PC-9 (cell line): ENCODE data around the gene BRINP2. TPM values are rescaled to one million over a fixed set of nuclear protein-coding genes. Genes with fewer than 3 reads are reported as not detected.

Source experiments
- BruUV-seq: library from RNA; stranded (reverse); fragments of 400-500 nt; replicated peaks from 2 replicates; lab custom pipeline; 2021; lab: Mats Ljungman, UMichigan
- CTCF ChIA-PET: fragments of 300-600 bp; sonication (Branson Sonifier 250); formaldehyde crosslinking; loops from one replicate; lab custom pipeline; 2022; ENCODE audit warnings: antibody characterized with exemption; lab: Charles Lee
- POLR2A ChIA-PET: fragments of 300-600 bp; sonication (Branson Sonifier 250); formaldehyde crosslinking; loops from one replicate; lab custom pipeline; 2022; ENCODE audit warnings: antibody characterized with exemption; ENCODE audit not compliant: unreplicated experiment; lab: Charles Lee
- DNase-seq, 2 experiments: peaks; one replicate each; pipeline versions ENCODE4 v3.0.0 to v3.0.0-alpha.2; 2015 to 2022; ENCODE audit warnings: mixed read lengths in 1 of 2
- H2AFZ ChIP-seq: fragments of 200-600 bp; sonication (generic); 2 replicates; pipeline ENCODE4 v1.8.1; 2017; ENCODE audit warnings: antibody characterized with exemption
- H3F3A ChIP-seq: fragments of 200-600 bp; sonication (generic); 2 replicates; pipeline ENCODE4 v1.8.1; 2017; ENCODE audit warnings: antibody characterized with exemption, mild to moderate bottlenecking, low read depth; ENCODE audit not compliant: insufficient read depth
- H3K27ac ChIP-seq: fragments of 200-600 bp; sonication (generic); 2 replicates; pipeline ENCODE4 v1.6.1; 2016; ENCODE audit warnings: mixed run types
- H3K27me3 ChIP-seq: fragments of 200-600 bp; sonication (generic); 2 replicates; pipeline ENCODE4 v1.6.1; 2016; ENCODE audit warnings: low read depth, mixed run types; ENCODE audit not compliant: insufficient read depth
- H3K36me3 ChIP-seq: fragments of 200-600 bp; sonication (generic); 2 replicates; pipeline ENCODE4 v1.6.1; 2016; ENCODE audit warnings: low read depth, mixed run types
- H3K4me1 ChIP-seq: fragments of 200-600 bp; sonication (generic); replicated peaks from 2 replicates; pipeline ENCODE4 v1.6.1; 2016; ENCODE audit warnings: mixed run types; ENCODE audit not compliant: insufficient read depth
- H3K4me2 ChIP-seq: fragments of 200-600 bp; sonication (generic); 2 replicates; pipeline ENCODE4 v1.6.1; 2017; ENCODE audit warnings: mixed run types
- H3K4me3 ChIP-seq: fragments of 200-600 bp; sonication (generic); 2 replicates; pipeline ENCODE4 v1.6.1; 2016; ENCODE audit warnings: mixed run types
- H3K79me2 ChIP-seq: fragments of 200-600 bp; sonication (generic); 2 replicates; pipeline ENCODE4 v1.6.1; 2017; ENCODE audit warnings: low read depth, mixed run types
- H3K9me2 ChIP-seq: fragments of 200-600 bp; sonication (generic); 2 replicates; pipeline ENCODE4 v1.8.1; 2017; ENCODE audit warnings: mild to moderate bottlenecking; ENCODE audit not compliant: insufficient read depth
- H3K9me3 ChIP-seq: fragments of 200-600 bp; sonication (generic); 2 replicates; pipeline ENCODE4 v1.8.1; 2016; ENCODE audit warnings: low read depth; ENCODE audit not compliant: insufficient read depth
- H4K20me1 ChIP-seq: fragments of 200-600 bp; sonication (generic); 2 replicates; pipeline ENCODE4 v1.8.1; 2017; ENCODE audit not compliant: insufficient read depth
- CTCF ChIP-seq: fragments of 200-600 bp; sonication (generic); conservative IDR thresholded peaks from 2 replicates; pipeline ENCODE4 v1.6.1; 2017; ENCODE audit warnings: mixed run types, antibody characterized with exemption, mild to moderate bottlenecking, moderate library complexity
- EZH2 ChIP-seq: fragments of 200-600 bp; sonication (generic); IDR thresholded peaks from 2 replicates; pipeline ENCODE4 v1.8.0; 2017; ENCODE audit warnings: antibody characterized with exemption, low read depth
- intact Hi-C: fragments of 100-400 bp; cut with micrococcal nuclease; formaldehyde crosslinking; loops from one replicate; pipeline ENCODE4 v1.10.0; 2022; ENCODE audit not compliant: unreplicated experiment
- total RNA-seq: library from RNA; stranded (reverse); gene quantifications from 2 replicates; pipeline ENCODE4 v1.2.3, GENCODE V29; 2021

The BRINP2 gene
- total RNA-seq, 1 experiment from 2014 or later, result not detected

DNA sequence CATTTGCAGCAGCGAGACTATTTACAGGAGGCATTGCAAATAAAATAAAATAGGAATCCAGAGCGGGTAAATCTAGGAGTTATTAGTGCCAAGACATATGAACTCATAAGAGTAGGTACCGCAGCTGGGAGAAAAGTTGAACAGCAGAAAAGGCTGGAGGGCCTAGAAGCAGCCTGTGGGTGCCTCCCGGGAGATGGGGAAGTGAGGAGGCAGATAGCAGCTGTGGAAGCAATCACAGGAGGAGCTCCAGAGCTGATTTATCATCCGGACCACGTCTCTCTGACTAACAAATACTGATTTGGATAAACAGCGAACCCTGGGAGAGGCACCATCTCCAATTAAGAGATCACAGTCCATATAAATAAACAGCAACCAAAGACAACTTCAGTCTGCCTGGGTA is 64.6 kb downstream of the BRINP2 start:
- peaks cover 4% of the 10 kb centered on the region for H3K27me3 ChIP-seq
- no peaks in the 10 kb centered on the region for H3K9me3 ChIP-seq
- BruUV-seq, result no TSS peak
- CTCF ChIA-PET, result no interaction called here
- no peaks in the 10 kb centered on the region for H3K79me2 ChIP-seq
- no peak overlapping the region for H3K27ac ChIP-seq
- H3K36me3 ChIP-seq, result no peaks in the 10 kb centered on the region
- H3K4me1 ChIP-seq, result no peaks in the 10 kb centered on the region
- H4K20me1 ChIP-seq, result no peaks in the 10 kb centered on the region
- TF ChIP-seq EZH2 (no peak), CTCF (no peak)
- no peak overlapping the region for H2AFZ ChIP-seq
- H3K4me3 ChIP-seq, result no peak overlapping the region
- H3K4me2 ChIP-seq, result no peak overlapping the region
- H3K9me2 ChIP-seq, result no peaks in the 10 kb centered on the region
- POLR2A ChIA-PET, result no interaction called here
- intact Hi-C loops, result no loop called here
- H3F3A ChIP-seq, result no peaks in the 10 kb centered on the region
- DNase-seq, result no peak

GRCh38 chr1:177236962-177237361 is 66.2 kb downstream of the BRINP2 start:
- TF ChIP-seq CTCF (no peak), EZH2 (no peak)
- no peaks in the 10 kb centered on the region for H4K20me1 ChIP-seq
- no TSS peak for BruUV-seq
- ChIA-PET POLR2A (no interaction called here), CTCF (no interaction called here)
- no peak overlapping the region for H3K4me3 ChIP-seq
- H3K36me3 ChIP-seq, result no peaks in the 10 kb centered on the region
- intact Hi-C loops, result no loop called here
- H3K27ac ChIP-seq, result no peak overlapping the region
- no peaks in the 10 kb centered on the region for H3K79me2 ChIP-seq
- no peaks in the 10 kb centered on the region for H3K9me3 ChIP-seq
- no peaks in the 10 kb centered on the region for H3K4me1 ChIP-seq
- no peaks in the 10 kb centered on the region for H3K9me2 ChIP-seq
- H3K27me3 ChIP-seq, result peaks cover 16% of the 10 kb centered on the region
- no peaks in the 10 kb centered on the region for H3F3A ChIP-seq
- no peak overlapping the region for H2AFZ ChIP-seq
- no peak for DNase-seq
- no peak overlapping the region for H3K4me2 ChIP-seq

- no peak overlapping the region for H2AFZ ChIP-seq
- no peak overlapping the region for H3K4me2 ChIP-seq
- no peaks in the 10 kb centered on the region for H4K20me1 ChIP-seq
- H3K4me1 ChIP-seq, result no peaks in the 10 kb centered on the region
- no peaks in the 10 kb centered on the region for H3K79me2 ChIP-seq
- H3K4me3 ChIP-seq, result no peak overlapping the region
- H3K9me2 ChIP-seq, result no peaks in the 10 kb centered on the region
- H3K27me3 ChIP-seq, result peaks cover 24% of the 10 kb centered on the region
- no peak overlapping the region for H3K27ac ChIP-seq
- H3K36me3 ChIP-seq, result no peaks in the 10 kb centered on the region
- no peaks in the 10 kb centered on the region for H3F3A ChIP-seq
- ChIA-PET POLR2A (no interaction called here), CTCF (no interaction called here)
- TF ChIP-seq EZH2 (no peak), CTCF (no peak)
- no peak for DNase-seq
- no peaks in the 10 kb centered on the region for H3K9me3 ChIP-seq
- intact Hi-C loops, result no loop called here
- BruUV-seq, result no TSS peak
Measured at GRCh38 chr1:177238967-177239366, 68.2 kb downstream of the BRINP2 start.
